ENCODE measurements around the gene L3MBTL3. TPM values are rescaled to one million over a fixed set of nuclear protein-coding genes. Genes with fewer than 3 reads are reported as not detected.

The L3MBTL3 gene
- total RNA-seq, 2 experiments from 2014 or later, result 29.0 to 30.1 TPM

DNA sequence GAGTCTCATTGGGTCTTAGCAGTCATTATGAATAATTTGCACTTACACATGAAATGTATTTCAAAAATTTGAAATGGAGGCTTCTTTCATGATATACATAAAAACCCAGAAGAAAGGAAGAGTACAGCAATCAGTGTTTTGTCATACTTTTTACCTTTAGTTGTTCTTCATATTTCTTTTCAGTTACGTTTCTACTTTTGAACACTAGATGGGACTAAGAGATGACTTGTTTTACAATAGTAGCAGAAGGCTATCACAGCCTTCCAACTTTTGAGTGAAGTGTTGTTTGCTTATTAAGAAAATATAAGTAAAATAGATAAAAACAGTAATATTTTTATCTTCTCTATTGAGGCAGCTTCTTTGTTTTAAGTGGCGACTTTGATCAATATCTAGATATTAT lies 58.1 kb downstream of the L3MBTL3 start:
- POLR2A ChIA-PET, result no interaction called here
- peaks cover 71% of the 10 kb centered on the region for H3K36me3 Mint-ChIP-seq (ENCODE audit: low read depth)
- no peaks in the 10 kb centered on the region for H3K9me3 ChIP-seq (ENCODE audit: control insufficient read depth in 1 of 2, insufficient read depth in 1 of 2, low read length in 2 of 2)
- intact Hi-C loops (cut with DNase I, micrococcal nuclease), result loop anchor here (1.0 to 10.0 kb wide), 3 partner anchors 206 to 768 kb away; no protein-coding TSS in a partner anchor
- H3K4me1 ChIP-seq (ENCODE audit: insufficient read depth, low read length), result no peaks in the 10 kb centered on the region
- no peak overlapping the region for H3K4me3 ChIP-seq (ENCODE audit: low read length)
- peaks cover 21% of the 10 kb centered on the region for H3K4me1 Mint-ChIP-seq (ENCODE audit: low read depth)
- H3K27ac Mint-ChIP-seq, result peak overlapping the region; percentile 12
- peaks cover 39% of the 10 kb centered on the region for H3K36me3 ChIP-seq (ENCODE audit: insufficient read depth, low read length)
- H3K4me3 Mint-ChIP-seq, result no peak overlapping the region
- no peaks in the 10 kb centered on the region for H3K27me3 Mint-ChIP-seq
- H3K27me3 ChIP-seq (ENCODE audit: control insufficient read depth in 1 of 2, insufficient read depth in 2 of 2, low read length in 2 of 2), result no peaks in the 10 kb centered on the region
- no peaks in the 10 kb centered on the region for H3K9me3 Mint-ChIP-seq
- CTCF ChIA-PET, result no interaction called here
- TF ChIP-seq, protein P1, sequence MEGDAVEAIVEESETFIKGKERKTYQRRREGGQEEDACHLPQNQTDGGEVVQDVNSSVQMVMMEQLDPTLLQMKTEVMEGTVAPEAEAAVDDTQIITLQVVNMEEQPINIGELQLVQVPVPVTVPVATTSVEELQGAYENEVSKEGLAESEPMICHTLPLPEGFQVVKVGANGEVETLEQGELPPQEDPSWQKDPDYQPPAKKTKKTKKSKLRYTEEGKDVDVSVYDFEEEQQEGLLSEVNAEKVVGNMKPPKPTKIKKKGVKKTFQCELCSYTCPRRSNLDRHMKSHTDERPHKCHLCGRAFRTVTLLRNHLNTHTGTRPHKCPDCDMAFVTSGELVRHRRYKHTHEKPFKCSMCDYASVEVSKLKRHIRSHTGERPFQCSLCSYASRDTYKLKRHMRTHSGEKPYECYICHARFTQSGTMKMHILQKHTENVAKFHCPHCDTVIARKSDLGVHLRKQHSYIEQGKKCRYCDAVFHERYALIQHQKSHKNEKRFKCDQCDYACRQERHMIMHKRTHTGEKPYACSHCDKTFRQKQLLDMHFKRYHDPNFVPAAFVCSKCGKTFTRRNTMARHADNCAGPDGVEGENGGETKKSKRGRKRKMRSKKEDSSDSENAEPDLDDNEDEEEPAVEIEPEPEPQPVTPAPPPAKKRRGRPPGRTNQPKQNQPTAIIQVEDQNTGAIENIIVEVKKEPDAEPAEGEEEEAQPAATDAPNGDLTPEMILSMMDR (IDR thresholded peaks at IDR 0.05), result peak; percentile 22
- DNase-seq (peak in 3 of 14 experiments; percentile 26 to 44 (median 28)), ATAC-seq (ENCODE audit: poor library complexity) (no peak)
- no peak overlapping the region for H3K27ac ChIP-seq (ENCODE audit: low read depth in 1 of 2, low read length in 2 of 2)

DNA sequence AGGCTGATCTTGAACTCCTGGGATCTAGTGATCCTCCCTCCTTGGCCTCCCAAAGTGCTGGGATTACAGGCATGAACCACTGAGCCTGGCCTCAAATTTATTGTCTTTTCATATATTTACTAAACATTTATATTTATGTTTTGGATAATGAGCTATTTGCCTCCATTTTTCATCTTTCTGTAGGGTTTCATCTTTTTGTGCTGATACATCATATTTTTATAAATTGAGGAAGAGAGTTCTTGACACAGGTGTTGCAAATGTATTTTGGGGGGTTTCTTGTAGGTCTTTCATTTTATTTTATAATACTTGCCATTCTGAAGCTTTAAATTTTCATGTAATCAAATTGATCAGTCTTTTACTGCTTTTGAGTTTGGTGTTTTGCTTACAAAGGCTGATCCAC lies 72.4 kb downstream of the L3MBTL3 start:
- TF ChIP-seq, protein P1 (IDR thresholded peaks at IDR 0.05), result no peak
- no peaks in the 10 kb centered on the region for H3K4me1 ChIP-seq (ENCODE audit: insufficient read depth, low read length)
- intact Hi-C loops (cut with DNase I, micrococcal nuclease), result no loop called here
- ATAC-seq (ENCODE audit: poor library complexity) (no peak), DNase-seq (no peak)
- no peaks in the 10 kb centered on the region for H3K9me3 ChIP-seq (ENCODE audit: control insufficient read depth in 1 of 2, insufficient read depth in 1 of 2, low read length in 2 of 2)
- Mint-ChIP-seq H3K27ac (no peak overlapping the region), H3K4me3 (no peak overlapping the region), H3K9me3 (no peaks in the 10 kb centered on the region), H3K36me3 (ENCODE audit: low read depth) (peaks cover 86% of the 10 kb centered on the region), H3K27me3 (no peaks in the 10 kb centered on the region), H3K4me1 (ENCODE audit: low read depth) (peaks cover 15% of the 10 kb centered on the region)
- no peak overlapping the region for H3K4me3 ChIP-seq (ENCODE audit: low read length)
- peaks cover 39% of the 10 kb centered on the region for H3K36me3 ChIP-seq (ENCODE audit: insufficient read depth, low read length)
- H3K27me3 ChIP-seq (ENCODE audit: control insufficient read depth in 1 of 2, insufficient read depth in 2 of 2, low read length in 2 of 2), result no peaks in the 10 kb centered on the region
- ChIA-PET CTCF (no interaction called here), POLR2A (no interaction called here)
- no peak overlapping the region for H3K27ac ChIP-seq (ENCODE audit: low read depth in 1 of 2, low read length in 2 of 2)

DNA sequence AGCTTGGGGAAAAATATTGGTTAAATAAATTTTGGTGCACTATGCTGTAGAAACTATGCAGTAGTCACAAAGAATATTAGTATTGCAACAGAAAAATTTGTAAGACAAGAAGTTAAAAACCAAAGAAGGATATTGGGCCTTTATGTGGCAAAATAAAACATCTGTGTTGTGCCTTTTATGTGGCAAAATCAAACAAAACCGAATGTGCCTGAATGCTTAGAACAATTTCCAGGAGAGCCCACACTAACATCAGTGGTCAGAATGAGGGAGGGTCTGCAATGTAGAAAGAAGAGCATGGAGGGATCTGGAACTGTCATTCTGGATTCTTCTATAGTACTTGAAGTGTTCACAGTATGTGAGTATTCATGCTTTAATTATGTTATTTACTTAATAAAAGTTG lies 75.2 kb downstream of the L3MBTL3 start:
- no peak overlapping the region for H3K4me3 ChIP-seq (ENCODE audit: low read length)
- peaks cover 86% of the 10 kb centered on the region for H3K36me3 Mint-ChIP-seq (ENCODE audit: low read depth)
- peaks cover 15% of the 10 kb centered on the region for H3K4me1 Mint-ChIP-seq (ENCODE audit: low read depth)
- H3K36me3 ChIP-seq (ENCODE audit: insufficient read depth, low read length), result peaks cover 28% of the 10 kb centered on the region
- no peaks in the 10 kb centered on the region for H3K9me3 Mint-ChIP-seq
- no peaks in the 10 kb centered on the region for H3K9me3 ChIP-seq (ENCODE audit: control insufficient read depth in 1 of 2, insufficient read depth in 1 of 2, low read length in 2 of 2)
- ATAC-seq (ENCODE audit: poor library complexity), result no peak
- no peaks in the 10 kb centered on the region for H3K4me1 ChIP-seq (ENCODE audit: insufficient read depth, low read length)
- no peak overlapping the region for H3K27ac ChIP-seq (ENCODE audit: low read depth in 1 of 2, low read length in 2 of 2)
- H3K27me3 ChIP-seq (ENCODE audit: control insufficient read depth in 1 of 2, insufficient read depth in 2 of 2, low read length in 2 of 2), result no peaks in the 10 kb centered on the region
- H3K27ac Mint-ChIP-seq, result no peak overlapping the region
- no peaks in the 10 kb centered on the region for H3K27me3 Mint-ChIP-seq
- DNase-seq, result no peak
- ChIA-PET CTCF (no interaction called here), POLR2A (no interaction called here)
- intact Hi-C loops (cut with DNase I, micrococcal nuclease), result no loop called here
- TF ChIP-seq, protein P1 (IDR thresholded peaks at IDR 0.05), result no peak
- no peak overlapping the region for H3K4me3 Mint-ChIP-seq

Measured in CD4-positive, alpha-beta T cell (primary cell).